Right renal cortex interstitium (tissue), 3 donors: Measurements from ENCODE around the gene ADIRF. TPM values are rescaled to one million over a fixed set of nuclear protein-coding genes. Genes with fewer than 3 reads are reported as not detected.

Source experiments
- DNase-seq, 3 donors: peaks; one replicate each; pipeline ENCODE4 v3.0.0-alpha.2; 2013; ENCODE audit warnings: low read depth in 3 of 3, low spot score in 2 of 3
- polyA plus RNA-seq, 3 donors: library from polyadenylated mRNA; unstranded; fragments of 120-200 nt; gene quantifications; one replicate each; pipeline ENCODE4 v1.2.1, GENCODE V29; 2013; ENCODE audit not compliant: insufficient read length in 3 of 3

ADIRF gene
- polyA plus RNA-seq, 3 donors, result 12.5 to 18.4 (median 17.3) TPM

- no peak for DNase-seq
Measured at GRCh38 chr10:86960003-86960862, 8.0 kb upstream of the ADIRF start.

- DNase-seq, result no peak
Measured at GRCh38 chr10:86960863-86961434, 7.3 kb upstream of the ADIRF start.

GRCh38 chr10:86961481-86962091, 6.7 kb upstream of the ADIRF start:
- DNase-seq, result no peak

- no peak for DNase-seq
Measured at GRCh38 chr10:86962136-86962980, 5.9 kb upstream of the ADIRF start.

- no peak for DNase-seq
Measured at GRCh38 chr10:86962981-86963310, 5.3 kb upstream of the ADIRF start.

- no peak for DNase-seq
Measured at GRCh38 chr10:86963341-86963919, 4.9 kb upstream of the ADIRF start.

- no peak for DNase-seq
Measured at GRCh38 chr10:86964061-86964846, 4.0 kb upstream of the ADIRF start.

- no peak for DNase-seq
Measured at GRCh38 chr10:86964847-86965190, 3.5 kb upstream of the ADIRF start.

GRCh38 chr10:86965986-86966654, 2.2 kb upstream of the ADIRF start:
- no peak for DNase-seq

- no peak for DNase-seq
Measured at GRCh38 chr10:86967481-86967941, 771 bp upstream of the ADIRF start.

- DNase-seq, result no peak
Measured at GRCh38 chr10:86968994-86969355, 693 bp downstream of the ADIRF start.

- no peak for DNase-seq
Measured at GRCh38 chr10:86969421-86970041, 1.2 kb downstream of the ADIRF start.

- DNase-seq, result no peak
Measured at GRCh38 chr10:86970162-86970981, 2.1 kb downstream of the ADIRF start.

GRCh38 chr10:86970982-86971231, 2.6 kb downstream of the ADIRF start:
- no peak for DNase-seq

GRCh38 chr10:86971232-86971991, 3.1 kb downstream of the ADIRF start:
- DNase-seq, result peak in 1 of 3 donors; percentile 44

- no peak for DNase-seq
Measured at GRCh38 chr10:86972613-86973380, 4.5 kb downstream of the ADIRF start.

GRCh38 chr10:86974484-86974883, 6.2 kb downstream of the ADIRF start:
- no peak for DNase-seq
